GM20000 (cell line): ENCODE results near the gene POLG.

Source experiments
- DNase-seq: peaks from one replicate; pipeline ENCODE4 v3.0.0; 2012; ENCODE audit warnings: low spot score
- CTCF ChIP-seq: IDR thresholded peaks from 2 replicates; pipeline ENCODE4 v1.5.1; 2012; ENCODE audit warnings: mild to moderate bottlenecking, control low read depth; ENCODE audit errors: extremely low read depth, missing control alignments

Gene POLG

GRCh38 chr15:89368566-89369223 lies 34.1 kb upstream of the POLG start:
- TF ChIP-seq CTCF: no peak
- peak; percentile 30 for DNase-seq

GRCh38 chr15:89367485-89368451 lies 33.1 kb upstream of the POLG start:
- no peak for TF ChIP-seq CTCF
- DNase-seq: peak; percentile 34

GRCh38 chr15:89366656-89367393 lies 32.2 kb upstream of the POLG start:
- no peak for DNase-seq
- no peak for TF ChIP-seq CTCF

- no peak for TF ChIP-seq CTCF
These were observed 30.9 kb upstream of the POLG start for GRCh38 chr15:89365462-89366065.

GRCh38 chr15:89364741-89365450 lies 30.3 kb upstream of the POLG start:
- no peak for DNase-seq
- no peak for TF ChIP-seq CTCF

More at GRCh38 chr15:89365462-89366065, 30.9 kb upstream of the POLG start:
- DNase-seq: no peak

GRCh38 chr15:89364341-89364740 lies 29.7 kb upstream of the POLG start:
- TF ChIP-seq CTCF: no peak
- DNase-seq: no peak
